ENCODE data around the gene EGLN3. TPM values are rescaled to one million over a fixed set of nuclear protein-coding genes. Genes with fewer than 3 reads are reported as not detected.
"Not testable (repeated sequence)": the region's sequence is repeated elsewhere in the genome, so short reads cannot be mapped to it uniquely, and the experiment has no call there.

EGLN3 gene
- total and polyA plus RNA-seq, 9 donors, result 43.6 to 77.4 (median 61.5) TPM

- Histone ChIP-seq H3K27ac (ENCODE audit: low read length) (no peak overlapping the region), H3K36me3 (ENCODE audit: control insufficient read depth, insufficient read depth, low read length) (no peaks in the 10 kb centered on the region), H3K4me1 (ENCODE audit: control insufficient read depth, insufficient read depth, low read length) (peaks cover 6% of the 10 kb centered on the region), H3K27me3 (ENCODE audit: control insufficient read depth, insufficient read depth, low read length) (no peaks in the 10 kb centered on the region), H3K9me3 (replicated peaks; ENCODE audit: control insufficient read depth, low read depth, low read length) (peaks cover 5% of the 10 kb centered on the region), H3K4me3 (ENCODE audit: low read length) (no peak overlapping the region)
- no peak for DNase-seq
- 40% methylated on average over 1 of the region's 4 CpGs for WGBS (ENCODE audit: insufficient coverage)
These were observed 36.7 kb upstream of the EGLN3 start for GRCh38 chr14:33987565-33988080.

GRCh38 chr14:33986804-33987203 is 35.9 kb upstream of the EGLN3 start:
- no peak overlapping the region for H3K27ac ChIP-seq (ENCODE audit: low read length)
- H3K9me3 ChIP-seq (replicated peaks; ENCODE audit: control insufficient read depth, low read depth, low read length), result peaks cover 5% of the 10 kb centered on the region
- no peaks in the 10 kb centered on the region for H3K27me3 ChIP-seq (ENCODE audit: control insufficient read depth, insufficient read depth, low read length)
- WGBS (ENCODE audit: insufficient coverage), result no CpG with 5 or more reads among the region's 5 CpGs
- no peaks in the 10 kb centered on the region for H3K36me3 ChIP-seq (ENCODE audit: control insufficient read depth, insufficient read depth, low read length)
- DNase-seq, result no peak
- H3K4me3 ChIP-seq (ENCODE audit: low read length), result no peak overlapping the region
- peaks cover 6% of the 10 kb centered on the region for H3K4me1 ChIP-seq (ENCODE audit: control insufficient read depth, insufficient read depth, low read length)

- Histone ChIP-seq H3K4me1 (ENCODE audit: control insufficient read depth, insufficient read depth, low read length) (peaks cover 6% of the 10 kb centered on the region), H3K27me3 (ENCODE audit: control insufficient read depth, insufficient read depth, low read length) (no peaks in the 10 kb centered on the region), H3K27ac (ENCODE audit: low read length) (no peak overlapping the region), H3K4me3 (ENCODE audit: low read length) (no peak overlapping the region), H3K9me3 (replicated peaks; ENCODE audit: control insufficient read depth, low read depth, low read length) (peaks cover 5% of the 10 kb centered on the region), H3K36me3 (ENCODE audit: control insufficient read depth, insufficient read depth, low read length) (no peaks in the 10 kb centered on the region)
- no peak for DNase-seq
- WGBS (ENCODE audit: insufficient coverage), result no CpG with 5 or more reads among the region's 2 CpGs
These were observed 34.4 kb upstream of the EGLN3 start for GRCh38 chr14:33985242-33985641.

DNA sequence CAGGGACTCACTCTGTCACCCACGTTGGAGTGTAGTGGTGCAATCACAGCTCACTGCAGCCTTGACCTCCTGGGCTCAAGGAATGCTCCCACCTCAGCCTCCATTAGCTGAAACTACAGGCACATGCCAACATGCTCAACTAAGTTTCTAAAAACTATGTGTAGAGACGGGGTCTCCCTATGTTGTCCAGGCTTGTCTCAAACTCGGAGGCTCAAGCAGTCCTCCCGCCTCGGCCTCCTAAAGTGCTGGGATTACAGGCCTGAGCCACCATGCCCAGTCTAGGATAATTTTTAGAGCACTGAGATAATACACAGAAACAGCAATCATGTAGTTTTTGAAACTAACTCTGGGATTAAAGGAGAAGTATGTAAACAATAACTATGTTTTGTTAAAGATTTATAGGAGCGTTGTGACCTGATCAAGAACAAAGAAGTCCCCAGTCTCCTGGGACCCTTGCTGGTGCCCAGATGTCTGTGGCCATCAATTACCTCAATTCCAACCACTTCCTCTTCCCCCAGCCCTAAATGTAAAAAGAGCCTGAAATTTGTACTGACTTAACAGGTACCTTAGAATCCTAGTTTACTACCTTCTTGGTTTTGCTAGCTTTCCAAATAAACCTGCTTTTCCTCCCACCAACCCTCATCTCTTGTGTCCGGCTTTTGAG is 28.9 kb upstream of the EGLN3 start:
- 87% methylated on average over 3 of the region's 7 CpGs for WGBS (ENCODE audit: insufficient coverage)

DNA sequence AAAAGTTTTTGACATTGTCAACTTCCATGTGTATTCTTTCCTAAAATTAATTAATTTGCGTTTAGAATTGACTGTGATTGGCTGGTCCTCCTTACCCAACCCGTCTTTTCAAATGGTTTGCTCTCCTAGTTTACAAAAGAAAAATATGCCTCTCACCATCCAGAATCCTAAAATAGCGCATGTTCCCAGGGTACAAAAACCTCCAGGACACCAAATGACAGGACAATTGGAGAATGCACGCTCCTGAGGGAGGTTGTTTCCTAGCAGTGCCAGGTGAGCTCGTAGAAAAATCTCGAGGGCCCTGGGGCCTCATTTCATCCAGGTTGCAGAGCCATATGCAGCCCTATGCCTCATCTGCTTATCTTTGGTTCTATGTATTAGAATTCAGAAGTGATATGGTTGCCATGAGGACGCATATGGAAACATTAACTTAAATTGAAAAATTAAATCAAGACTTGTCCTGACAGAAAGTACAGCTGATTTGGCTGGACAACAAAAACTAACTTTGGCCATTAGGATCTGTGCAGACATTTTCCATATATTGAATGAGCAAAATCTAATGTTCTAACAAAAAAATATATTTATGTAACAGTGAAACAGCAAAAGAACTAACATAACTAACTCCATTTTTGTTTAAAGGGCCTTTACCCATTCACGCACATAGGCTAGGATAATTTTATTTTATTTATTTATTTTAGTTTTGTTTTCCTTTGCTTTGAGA is 28.2 kb upstream of the EGLN3 start:
- WGBS (ENCODE audit: insufficient coverage), result 56% methylated on average over 4 of the region's 8 CpGs
- no peak overlapping the region for H3K4me3 ChIP-seq (ENCODE audit: low read length)
- H3K4me1 ChIP-seq (ENCODE audit: control insufficient read depth, insufficient read depth, low read length), result peaks cover 2% of the 10 kb centered on the region
- H3K9me3 ChIP-seq (replicated peaks; ENCODE audit: control insufficient read depth, low read depth, low read length), result no peaks in the 10 kb centered on the region
- peak; percentile 21 for DNase-seq
- no peaks in the 10 kb centered on the region for H3K27me3 ChIP-seq (ENCODE audit: control insufficient read depth, insufficient read depth, low read length)
- H3K36me3 ChIP-seq (ENCODE audit: control insufficient read depth, insufficient read depth, low read length), result no peaks in the 10 kb centered on the region
- H3K27ac ChIP-seq (ENCODE audit: low read length), result no peak overlapping the region

More for the DNA sequence above, 28.9 kb upstream of the EGLN3 start:
- DNase-seq, result no peak
- Histone ChIP-seq H3K27ac (ENCODE audit: low read length) (no peak overlapping the region), H3K4me1 (ENCODE audit: control insufficient read depth, insufficient read depth, low read length) (peaks cover 2% of the 10 kb centered on the region), H3K36me3 (ENCODE audit: control insufficient read depth, insufficient read depth, low read length) (no peaks in the 10 kb centered on the region), H3K27me3 (ENCODE audit: control insufficient read depth, insufficient read depth, low read length) (no peaks in the 10 kb centered on the region), H3K9me3 (replicated peaks; ENCODE audit: control insufficient read depth, low read depth, low read length) (no peaks in the 10 kb centered on the region), H3K4me3 (ENCODE audit: low read length) (no peak overlapping the region)

- DNase-seq, result peak; percentile 31
- no peaks in the 10 kb centered on the region for H3K27me3 ChIP-seq (ENCODE audit: control insufficient read depth, insufficient read depth, low read length)
- WGBS (ENCODE audit: insufficient coverage), result 100% methylated on average over 1 of the region's 6 CpGs
- no peaks in the 10 kb centered on the region for H3K4me1 ChIP-seq (ENCODE audit: control insufficient read depth, insufficient read depth, low read length)
- peaks cover 2% of the 10 kb centered on the region for H3K9me3 ChIP-seq (replicated peaks; ENCODE audit: control insufficient read depth, low read depth, low read length)
- H3K27ac ChIP-seq (ENCODE audit: low read length), result no peak overlapping the region
- H3K4me3 ChIP-seq (ENCODE audit: low read length), result no peak overlapping the region
- H3K36me3 ChIP-seq (ENCODE audit: control insufficient read depth, insufficient read depth, low read length), result no peaks in the 10 kb centered on the region
These were observed 21.8 kb upstream of the EGLN3 start for GRCh38 chr14:33972583-33973081.

GRCh38 chr14:33969846-33970245 is 19.0 kb upstream of the EGLN3 start:
- not testable (repeated sequence) for H3K27me3 ChIP-seq (ENCODE audit: control insufficient read depth, insufficient read depth, low read length); H3K9me3 ChIP-seq (replicated peaks; ENCODE audit: control insufficient read depth, low read depth, low read length); DNase-seq; H3K27ac ChIP-seq (ENCODE audit: low read length); H3K36me3 ChIP-seq (ENCODE audit: control insufficient read depth, insufficient read depth, low read length); H3K4me3 ChIP-seq (ENCODE audit: low read length); H3K4me1 ChIP-seq (ENCODE audit: control insufficient read depth, insufficient read depth, low read length)
- WGBS (ENCODE audit: insufficient coverage), result no CpG with 5 or more reads among the region's 1 CpG

- no peaks in the 10 kb centered on the region for H3K4me1 ChIP-seq (ENCODE audit: control insufficient read depth, insufficient read depth, low read length)
- H3K27me3 ChIP-seq (ENCODE audit: control insufficient read depth, insufficient read depth, low read length), result no peaks in the 10 kb centered on the region
- H3K36me3 ChIP-seq (ENCODE audit: control insufficient read depth, insufficient read depth, low read length), result no peaks in the 10 kb centered on the region
- no CpG with 5 or more reads among the region's 1 CpG for WGBS (ENCODE audit: insufficient coverage)
- peaks cover 2% of the 10 kb centered on the region for H3K9me3 ChIP-seq (replicated peaks; ENCODE audit: control insufficient read depth, low read depth, low read length)
- no peak overlapping the region for H3K4me3 ChIP-seq (ENCODE audit: low read length)
- no peak for DNase-seq
- H3K27ac ChIP-seq (ENCODE audit: low read length), result no peak overlapping the region
These were observed 17.8 kb upstream of the EGLN3 start for GRCh38 chr14:33968722-33969121.

DNA sequence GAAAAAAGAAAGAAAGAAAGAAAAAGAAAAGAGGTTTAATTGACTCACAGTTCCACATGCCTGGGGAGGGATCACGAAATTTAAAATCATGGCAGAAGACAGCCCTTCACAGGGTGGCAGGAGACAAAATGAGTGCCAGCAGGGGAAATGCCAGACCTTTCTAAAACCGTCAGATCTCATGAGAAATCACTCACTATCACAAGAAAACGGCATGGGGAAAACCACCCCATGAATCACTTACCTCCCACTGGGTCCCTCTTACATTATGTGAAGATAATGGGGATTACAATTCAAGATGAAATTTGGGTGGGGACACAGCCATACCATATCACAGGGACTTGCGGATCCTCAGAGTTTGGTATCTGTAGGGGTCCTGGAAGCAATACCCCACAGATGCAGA is 16.3 kb upstream of the EGLN3 start:
- Histone ChIP-seq H3K9me3 (replicated peaks; ENCODE audit: control insufficient read depth, low read depth, low read length) (peaks cover 2% of the 10 kb centered on the region), H3K4me3 (ENCODE audit: low read length) (no peak overlapping the region), H3K27me3 (ENCODE audit: control insufficient read depth, insufficient read depth, low read length) (no peaks in the 10 kb centered on the region), H3K27ac (ENCODE audit: low read length) (no peak overlapping the region), H3K36me3 (ENCODE audit: control insufficient read depth, insufficient read depth, low read length) (no peaks in the 10 kb centered on the region), H3K4me1 (ENCODE audit: control insufficient read depth, insufficient read depth, low read length) (no peaks in the 10 kb centered on the region)
- no peak for DNase-seq
- WGBS (ENCODE audit: insufficient coverage), result no CpG with 5 or more reads among the region's 4 CpGs

- H3K4me3 ChIP-seq (ENCODE audit: low read length), result no peak overlapping the region
These were observed 15.4 kb upstream of the EGLN3 start for GRCh38 chr14:33966276-33966675.

More at GRCh38 chr14:33966276-33966675, 15.4 kb upstream of the EGLN3 start:
- Histone ChIP-seq H3K27ac (ENCODE audit: low read length) (no peak overlapping the region), H3K36me3 (ENCODE audit: control insufficient read depth, insufficient read depth, low read length) (no peaks in the 10 kb centered on the region), H3K27me3 (ENCODE audit: control insufficient read depth, insufficient read depth, low read length) (no peaks in the 10 kb centered on the region), H3K9me3 (replicated peaks; ENCODE audit: control insufficient read depth, low read depth, low read length) (peaks cover 2% of the 10 kb centered on the region), H3K4me1 (ENCODE audit: control insufficient read depth, insufficient read depth, low read length) (no peaks in the 10 kb centered on the region)
- no peak for DNase-seq
- no CpG with 5 or more reads among the region's 6 CpGs for WGBS (ENCODE audit: insufficient coverage)

Data from muscle of leg (tissue), 11 donors.